Tibial nerve (tissue), 4 donors: ENCODE results near the gene MYOZ3.

Source experiments
- CTCF ChIP-seq, 5 experiments: fragments of 200-600 bp in 3 of 5; fragments of 450-650 bp in 2 of 5; sonication (generic) in 3 of 5; IDR thresholded peaks; one replicate each; pipeline ENCODE4 v1.5.1; 2016 to 2019; ENCODE audit warnings: antibody characterized with exemption in 5 of 5, mild to moderate bottlenecking in 3 of 5, moderate library complexity in 2 of 5
- EP300 ChIP-seq, 2 donors: sonication (generic); formaldehyde crosslinking; IDR thresholded peaks; one replicate each; pipeline ENCODE4 v1.6.1; 2017; ENCODE audit warnings: antibody characterized with exemption in 2 of 2, mild to moderate bottlenecking in 1 of 2
- POLR2A ChIP-seq, 2 donors: fragments of 450-650 bp; IDR thresholded peaks; one replicate each; pipeline ENCODE4 v1.6.1; 2017; ENCODE audit warnings: antibody characterized with exemption in 2 of 2, mild to moderate bottlenecking in 2 of 2, moderate library complexity in 2 of 2

GRCh38 chr5:150661821-150662596 is 958 bp downstream of the MYOZ3 start:
- TF ChIP-seq CTCF (IDR thresholded peaks at IDR 0.05) (no peak), EP300 (IDR thresholded peaks at IDR 0.05) (no peak), POLR2A (IDR thresholded peaks at IDR 0.05) (no peak)
